Measurements from ENCODE around the gene ABAT.

Gene ABAT

DNA sequence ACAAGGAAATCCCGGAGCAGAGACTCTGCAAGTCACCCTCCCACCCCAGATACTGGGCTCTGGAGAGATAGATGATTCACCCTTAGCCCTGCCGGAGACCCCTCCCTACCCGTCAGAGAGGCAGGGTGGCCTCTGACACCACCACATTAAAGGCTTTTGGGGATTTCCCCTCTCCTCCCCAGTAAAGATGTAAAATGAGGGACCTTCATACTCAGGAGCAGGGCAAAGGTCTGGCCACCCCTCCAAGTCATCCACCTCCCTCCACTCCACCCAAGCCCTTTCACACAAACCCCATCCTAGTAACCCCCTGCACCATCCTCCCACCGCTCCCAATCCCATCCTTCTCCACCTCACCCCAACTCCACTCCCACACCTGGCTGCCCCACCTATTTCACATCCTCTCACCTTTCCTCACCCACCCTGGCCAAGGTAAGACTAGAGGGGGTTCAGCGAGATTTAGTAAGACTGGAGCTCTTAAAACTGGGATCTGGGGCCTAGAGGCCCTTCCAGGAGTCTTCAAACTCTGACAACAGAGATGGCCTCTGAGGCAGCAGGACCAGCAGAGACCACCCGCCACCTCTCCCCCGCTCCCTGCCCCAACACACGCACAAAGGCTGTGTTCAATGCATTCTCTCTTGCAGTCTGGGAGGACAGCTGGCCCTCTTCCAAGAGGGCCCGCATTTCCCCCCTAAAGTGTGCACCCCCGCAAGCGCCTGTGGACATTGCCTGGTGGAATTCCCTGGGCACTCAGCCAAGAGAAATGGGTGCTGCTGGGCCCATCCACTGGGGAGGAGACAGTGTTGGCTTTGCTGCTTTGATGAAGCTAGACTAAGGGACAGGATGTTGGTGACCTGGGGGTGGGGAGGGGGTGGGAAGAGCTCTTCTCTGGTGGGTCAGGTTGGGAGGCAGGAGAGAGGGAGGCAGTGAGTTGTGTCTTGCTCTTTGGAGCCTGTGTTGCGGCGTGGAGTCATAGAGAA is 1.1 kb downstream of the ABAT start:
- no peak overlapping the region for H3K4me3 ChIP-seq (ENCODE audit: low read depth, low read length)
- no peak for DNase-seq (ENCODE audit: low read depth)
- TF ChIP-seq MYC (IDR thresholded peaks at IDR 0.05; ENCODE audit: low read depth, low read length) (no peak), POLR2A (IDR thresholded peaks at IDR 0.05; ENCODE audit: extremely low read depth, insufficient read length) (no peak)
- TF ChIP-seq, protein P1, sequence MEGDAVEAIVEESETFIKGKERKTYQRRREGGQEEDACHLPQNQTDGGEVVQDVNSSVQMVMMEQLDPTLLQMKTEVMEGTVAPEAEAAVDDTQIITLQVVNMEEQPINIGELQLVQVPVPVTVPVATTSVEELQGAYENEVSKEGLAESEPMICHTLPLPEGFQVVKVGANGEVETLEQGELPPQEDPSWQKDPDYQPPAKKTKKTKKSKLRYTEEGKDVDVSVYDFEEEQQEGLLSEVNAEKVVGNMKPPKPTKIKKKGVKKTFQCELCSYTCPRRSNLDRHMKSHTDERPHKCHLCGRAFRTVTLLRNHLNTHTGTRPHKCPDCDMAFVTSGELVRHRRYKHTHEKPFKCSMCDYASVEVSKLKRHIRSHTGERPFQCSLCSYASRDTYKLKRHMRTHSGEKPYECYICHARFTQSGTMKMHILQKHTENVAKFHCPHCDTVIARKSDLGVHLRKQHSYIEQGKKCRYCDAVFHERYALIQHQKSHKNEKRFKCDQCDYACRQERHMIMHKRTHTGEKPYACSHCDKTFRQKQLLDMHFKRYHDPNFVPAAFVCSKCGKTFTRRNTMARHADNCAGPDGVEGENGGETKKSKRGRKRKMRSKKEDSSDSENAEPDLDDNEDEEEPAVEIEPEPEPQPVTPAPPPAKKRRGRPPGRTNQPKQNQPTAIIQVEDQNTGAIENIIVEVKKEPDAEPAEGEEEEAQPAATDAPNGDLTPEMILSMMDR (IDR thresholded peaks at IDR 0.05; ENCODE audit: low read depth, low read length) = no peak
- TF ChIP-seq, protein P2, sequence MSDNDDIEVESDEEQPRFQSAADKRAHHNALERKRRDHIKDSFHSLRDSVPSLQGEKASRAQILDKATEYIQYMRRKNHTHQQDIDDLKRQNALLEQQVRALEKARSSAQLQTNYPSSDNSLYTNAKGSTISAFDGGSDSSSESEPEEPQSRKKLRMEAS (IDR thresholded peaks at IDR 0.05; ENCODE audit: low read depth, low read length) = no peak

DNA sequence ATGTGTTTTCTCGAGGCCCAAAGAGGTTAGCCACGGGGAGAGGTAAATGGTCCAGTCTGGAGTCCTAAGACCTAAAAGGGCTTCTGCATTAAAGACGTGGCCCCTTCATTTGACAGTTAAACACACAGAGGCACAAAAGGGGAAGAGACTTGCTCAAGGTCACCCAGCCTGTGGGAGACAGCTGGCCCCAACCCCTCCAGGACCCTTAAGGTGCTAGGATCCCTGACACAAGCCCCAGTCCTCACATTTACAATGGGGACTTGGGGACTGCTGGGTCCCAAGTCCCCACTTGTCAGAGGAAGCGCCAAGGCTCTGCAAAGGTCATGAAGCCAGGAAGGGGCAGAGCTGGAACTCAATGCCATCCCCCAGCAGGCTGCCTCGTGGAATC is 1.7 kb downstream of the ABAT start:
- TF ChIP-seq POLR2A (IDR thresholded peaks at IDR 0.05; ENCODE audit: extremely low read depth, insufficient read length) = no peak
- TF ChIP-seq, protein P2 (IDR thresholded peaks at IDR 0.05; ENCODE audit: low read depth, low read length) = no peak
- no peak for TF ChIP-seq MYC (IDR thresholded peaks at IDR 0.05; ENCODE audit: low read depth, low read length)
- TF ChIP-seq, protein P1 (IDR thresholded peaks at IDR 0.05; ENCODE audit: low read depth, low read length) = no peak
- no peak overlapping the region for H3K4me3 ChIP-seq (ENCODE audit: low read depth, low read length)
- no peak for DNase-seq (ENCODE audit: low read depth)

DNA sequence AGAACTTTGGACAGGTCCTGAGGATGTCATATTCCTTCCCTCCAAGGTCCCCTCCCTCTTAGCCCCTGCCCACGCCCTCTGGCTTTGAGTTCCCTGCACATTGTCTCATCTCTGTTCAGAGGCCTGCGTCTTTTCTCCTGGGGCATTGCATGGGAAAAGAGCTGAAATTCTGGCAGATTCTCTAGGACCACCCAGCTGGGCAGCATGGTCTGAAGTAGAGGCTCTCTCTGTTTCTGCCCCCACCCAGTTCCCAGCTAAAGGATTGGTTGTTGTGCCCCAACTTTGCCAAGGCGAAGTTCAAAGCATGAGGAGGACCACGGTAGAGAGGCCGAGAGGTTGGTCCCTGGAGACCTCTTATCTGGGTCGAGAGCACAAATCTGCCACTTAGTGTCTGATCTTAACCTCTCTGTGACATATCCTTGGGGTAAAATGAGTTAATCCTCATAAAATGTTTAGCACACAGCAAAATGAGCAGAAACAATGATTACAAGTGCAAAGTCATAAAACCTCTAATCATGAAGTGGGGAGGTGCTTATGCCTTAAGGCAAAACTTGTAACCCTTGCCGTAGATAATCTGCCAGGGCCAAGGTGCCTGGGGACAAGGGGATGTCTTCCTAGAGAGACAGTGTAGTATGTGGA is 2.4 kb downstream of the ABAT start:
- TF ChIP-seq, protein P1 (IDR thresholded peaks at IDR 0.05; ENCODE audit: low read depth, low read length) = no peak
- TF ChIP-seq POLR2A (IDR thresholded peaks at IDR 0.05; ENCODE audit: extremely low read depth, insufficient read length) (no peak), MYC (IDR thresholded peaks at IDR 0.05; ENCODE audit: low read depth, low read length) (no peak)
- TF ChIP-seq, protein P2 (IDR thresholded peaks at IDR 0.05; ENCODE audit: low read depth, low read length) = no peak
- DNase-seq (ENCODE audit: low read depth) = no peak
- H3K4me3 ChIP-seq (ENCODE audit: low read depth, low read length) = no peak overlapping the region

DNA sequence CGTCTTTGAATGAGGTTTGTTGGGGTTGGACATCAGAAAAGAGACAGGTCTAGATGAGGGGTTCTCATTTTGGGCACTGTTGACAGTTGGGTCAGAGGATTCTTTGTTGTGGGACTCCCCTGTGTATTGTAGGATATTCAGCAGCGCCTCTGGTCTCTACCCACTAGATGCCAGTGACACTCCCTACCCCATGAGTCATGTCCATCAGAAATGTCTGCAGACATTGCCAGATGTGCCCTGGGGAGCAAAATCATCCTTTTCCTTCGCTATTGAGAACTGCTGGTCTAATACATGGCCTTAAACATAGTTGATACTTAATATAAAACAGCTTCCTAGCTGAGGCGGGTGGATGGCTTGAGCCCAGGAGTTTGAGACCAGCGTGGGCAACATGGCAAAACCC is 3.1 kb downstream of the ABAT start:
- no peak for TF ChIP-seq POLR2A (IDR thresholded peaks at IDR 0.05; ENCODE audit: extremely low read depth, insufficient read length)
- TF ChIP-seq, protein P1 (IDR thresholded peaks at IDR 0.05; ENCODE audit: low read depth, low read length) = no peak
- TF ChIP-seq, protein P2 (IDR thresholded peaks at IDR 0.05; ENCODE audit: low read depth, low read length) = no peak
- TF ChIP-seq MYC (IDR thresholded peaks at IDR 0.05; ENCODE audit: low read depth, low read length) = no peak
- no peak overlapping the region for H3K4me3 ChIP-seq (ENCODE audit: low read depth, low read length)
- peak; percentile 11 for DNase-seq (ENCODE audit: low read depth)

DNA sequence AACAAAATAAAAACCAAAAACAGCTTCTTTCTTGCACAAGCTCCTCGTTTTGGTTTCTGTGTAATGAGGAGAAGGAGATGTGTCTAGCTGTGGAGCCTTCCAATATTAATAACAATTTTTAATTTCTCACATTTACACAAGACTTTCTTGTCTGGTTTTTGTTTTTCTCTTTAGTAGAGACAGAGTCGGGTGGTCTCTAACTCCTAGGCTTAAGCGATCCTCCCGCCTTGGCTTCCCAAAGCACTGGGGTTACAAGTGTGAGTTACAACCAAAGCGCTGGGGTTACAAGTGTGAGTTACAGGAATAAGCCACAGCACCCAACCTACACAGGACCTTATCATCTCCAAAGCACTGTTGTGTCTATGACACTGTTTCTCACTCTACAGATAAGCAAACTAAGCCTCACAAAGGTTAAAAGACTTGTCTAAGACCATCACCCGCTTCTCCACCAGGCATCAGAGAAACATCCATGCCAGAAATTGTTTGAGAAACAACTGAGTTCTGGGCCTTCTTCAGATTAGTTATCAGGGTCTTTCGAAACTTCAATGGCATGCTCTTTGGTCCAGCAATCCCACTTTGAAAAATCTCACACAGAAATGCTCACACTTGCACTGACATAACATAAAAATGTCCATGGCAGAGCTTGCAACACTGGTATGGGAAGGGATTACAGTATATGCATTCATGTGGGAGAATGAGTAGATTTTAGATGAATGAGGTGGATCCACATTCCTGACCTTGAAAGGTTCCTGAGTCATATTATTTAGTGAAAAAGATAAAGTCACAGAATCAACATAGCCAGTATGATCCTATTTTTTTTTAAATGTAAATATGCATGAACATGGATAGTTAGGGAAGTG is 3.9 kb downstream of the ABAT start:
- no peak for DNase-seq (ENCODE audit: low read depth)
- H3K4me3 ChIP-seq (ENCODE audit: low read depth, low read length) = no peak overlapping the region
- TF ChIP-seq, protein P1 (IDR thresholded peaks at IDR 0.05; ENCODE audit: low read depth, low read length) = no peak
- no peak for TF ChIP-seq MYC (IDR thresholded peaks at IDR 0.05; ENCODE audit: low read depth, low read length)
- no peak for TF ChIP-seq POLR2A (IDR thresholded peaks at IDR 0.05; ENCODE audit: extremely low read depth, insufficient read length)
- TF ChIP-seq, protein P2 (IDR thresholded peaks at IDR 0.05; ENCODE audit: low read depth, low read length) = no peak
